ENCODE measurements around the gene CUBN.

GRCh38 chr10:17169803-17170202, 40.2 kb upstream of the CUBN start:
- TF ChIP-seq YY1 (IDR thresholded peaks at IDR 0.05; ENCODE audit: insufficient read depth, insufficient read length) (no peak), ZNF274 (IDR thresholded peaks at IDR 0.05; ENCODE audit: low read depth, low read length) (no peak), SUZ12 (IDR thresholded peaks at IDR 0.05; ENCODE audit: extremely low read depth, insufficient read depth, insufficient read length) (no peak)

Data from NT2/D1 (cell line).